ENCODE measurements around the gene MYO3B. TPM values are rescaled to one million over a fixed set of nuclear protein-coding genes. Genes with fewer than 3 reads are reported as not detected.

The MYO3B gene
- total and polyA plus RNA-seq, 2 of the 8 experiments (the other 6 are each of a cell fraction or from before 2014, with no cell fraction given), result 0.17 to 0.19 TPM

- CTCF ChIA-PET (ENCODE audit: partially characterized antibody), result interaction anchor here (0.6 kb wide), 1 partner anchor 36 kb away, joined by 3 read pairs; no protein-coding TSS in a partner anchor
- Histone ChIP-seq H3K56ac (replicated peaks; ENCODE audit: insufficient read length, low read depth, low read length) (no peak overlapping the region), H2BK120ac (replicated peaks; ENCODE audit: low read depth, low read length) (no peak overlapping the region), H2BK12ac (ENCODE audit: low read depth, low read length) (no peak overlapping the region), H3K9me3 (ENCODE audit: insufficient read depth in 2 of 2, low read depth in 1 of 2, low read length in 1 of 2) (no peaks in the 10 kb centered on the region), H3K36me3 (ENCODE audit: control insufficient read depth in 2 of 4, insufficient read depth in 4 of 4, low read length in 3 of 4) (no peaks in the 10 kb centered on the region), H2BK15ac (ENCODE audit: low read length) (no peak overlapping the region), H4K8ac (ENCODE audit: extremely low read depth, insufficient read depth, low read length) (no peak overlapping the region), H3K4me2 (ENCODE audit: insufficient read depth in 1 of 2, low read depth in 2 of 2, low read length in 2 of 2) (no peak overlapping the region), H2BK5ac (ENCODE audit: low read depth, low read length) (no peak overlapping the region), H3K14ac (ENCODE audit: insufficient read length) (no peak overlapping the region), H4K20me1 (replicated peaks in 1 of 2; ENCODE audit: control insufficient read depth in 1 of 2, insufficient read depth in 2 of 2, low read length in 2 of 2) (no peaks in the 10 kb centered on the region), H3K4ac (replicated peaks; ENCODE audit: insufficient read length, low read depth, low read length) (no peak overlapping the region), H3K79me1 (ENCODE audit: low read depth, low read length) (no peaks in the 10 kb centered on the region), H3K4me1 (replicated peaks in 1 of 4; ENCODE audit: control insufficient read depth in 3 of 4, insufficient read depth in 4 of 4, low read length in 3 of 4) (no peaks in the 10 kb centered on the region), H2BK20ac (ENCODE audit: low read length) (no peak overlapping the region), H3K9ac (replicated peaks in 1 of 4; ENCODE audit: extremely low read depth in 1 of 4, low read depth in 3 of 4, low read length in 3 of 4) (no peak overlapping the region), H3K79me2 (ENCODE audit: control insufficient read depth in 1 of 2, insufficient read depth in 2 of 2, low read length in 2 of 2) (no peaks in the 10 kb centered on the region), H2AK5ac (ENCODE audit: low read depth, low read length) (no peak overlapping the region), H4K5ac (ENCODE audit: insufficient read length, low read depth, low read length) (no peak overlapping the region), H3K23ac (ENCODE audit: insufficient read length) (no peak overlapping the region), H3K4me3 (ENCODE audit: extremely low read depth in 1 of 4, insufficient read depth in 2 of 4, low read depth in 3 of 4, low read length in 4 of 4) (no peak overlapping the region), H4K91ac (replicated peaks; ENCODE audit: insufficient read length, low read length) (no peak overlapping the region), H3K27me3 (replicated peaks in 1 of 4; ENCODE audit: control insufficient read depth in 3 of 4, extremely low read depth in 1 of 4, insufficient read depth in 3 of 4, low read length in 3 of 4) (no peaks in the 10 kb centered on the region), H3K23me2 (ENCODE audit: low read depth, low read length) (peaks cover 2% of the 10 kb centered on the region; the same call in 1 of the 2 replicates), H2AFZ (ENCODE audit: low read length) (no peak overlapping the region), H3K27ac (ENCODE audit: low read depth, low read length) (no peak overlapping the region), H3K18ac (ENCODE audit: extremely low read depth, low read length) (no peak overlapping the region)
- FAIRE-seq (no peak), DNase-seq (ENCODE audit: low read depth in 1 of 2, low spot score in 2 of 2) (no peak)
- WGBS, 2 experiments (ENCODE audit: extremely low coverage in 1 of 2, insufficient coverage in 1 of 2, insufficient read length in 1 of 2, insufficient replicate concordance in 2 of 2, low coverage in 1 of 2, low lambda C conversion rate in 2 of 2, missing lambda C conversion rate in 1 of 2), result 76 to 100% methylated on average over 1 of the region's 1 CpG
- POLR2A ChIA-PET (ENCODE audit: partially characterized antibody), result no interaction called here
- no peak for TF ChIP-seq CREB1 (IDR thresholded peaks at IDR 0.05)
- no peak for TF ChIP-seq TAF7 (optimal IDR thresholded peaks at IDR 0.05; ENCODE audit: borderline replicate concordance, low read depth, low read length)
- TF ChIP-seq POU5F1 (IDR thresholded peaks at IDR 0.05; ENCODE audit: low read depth, low read length), result no peak
- TF ChIP-seq RAD21 (IDR thresholded peaks at IDR 0.05 in 1 of 2, conservative IDR thresholded peaks at IDR 0.05 in 1 of 2; ENCODE audit: low read depth in 2 of 2, low read length in 2 of 2), result no peak
- TF ChIP-seq BCL11A (IDR thresholded peaks at IDR 0.05; ENCODE audit: low read depth in 2 of 2, low read length in 2 of 2), result no peak
- TF ChIP-seq ZNF274 (IDR thresholded peaks at IDR 0.05; ENCODE audit: borderline replicate concordance, extremely low read depth, low read length), result no peak
- TF ChIP-seq KDM4A (IDR thresholded peaks at IDR 0.05; ENCODE audit: low read depth, low read length, severe bottlenecking), result no peak
Observed at GRCh38 chr2:170566138-170566537, 388.2 kb downstream of the MYO3B start.
